Liver (tissue), 9 donors: Measurements from ENCODE around the gene CFAP126. TPM values are rescaled to one million over a fixed set of nuclear protein-coding genes. Genes with fewer than 3 reads are reported as not detected.
"Not testable (repeated sequence)": the region's sequence is repeated elsewhere in the genome, so short reads cannot be mapped to it uniquely, and the experiment has no call there.

Source experiments
- DNase-seq: peaks from one replicate; pipeline ENCODE4 v3.0.0-alpha.2; 2017; ENCODE audit warnings: low spot score
- H3K27ac ChIP-seq, 2 donors: one replicate each; pipeline ENCODE4 v1.7.0; 2013; ENCODE audit warnings: inconsistent platforms in 2 of 2, low read length in 2 of 2, control low read depth in 1 of 2, low read depth in 1 of 2, mild to moderate bottlenecking in 1 of 2
- H3K27me3 ChIP-seq, 4 donors: one replicate each; pipeline versions ENCODE4 v1.6.1 to v1.7.0; 2013; ENCODE audit warnings: low read length in 3 of 4, inconsistent platforms in 1 of 4, mild to moderate bottlenecking in 1 of 4, moderate library complexity in 1 of 4; ENCODE audit not compliant: control insufficient read depth in 4 of 4, insufficient read depth in 4 of 4
- H3K36me3 ChIP-seq, 4 donors: one replicate each; pipeline versions ENCODE4 v1.6.1 to v1.7.0; 2013; ENCODE audit warnings: low read length in 3 of 4, mild to moderate bottlenecking in 3 of 4, low read depth in 1 of 4, moderate library complexity in 1 of 4; ENCODE audit not compliant: control insufficient read depth in 4 of 4, insufficient read depth in 3 of 4
- H3K4me1 ChIP-seq, 4 donors: one replicate each; pipeline versions ENCODE4 v1.6.1 to v1.7.0; 2013; ENCODE audit warnings: low read length in 3 of 4, mild to moderate bottlenecking in 3 of 4, moderate library complexity in 1 of 4; ENCODE audit not compliant: control insufficient read depth in 4 of 4, insufficient read depth in 4 of 4
- H3K4me3 ChIP-seq, 3 donors: one replicate each; pipeline versions ENCODE4 v1.6.1 to v1.7.0; 2013; ENCODE audit warnings: low read length in 3 of 3, control low read depth in 1 of 3, low read depth in 1 of 3, mild to moderate bottlenecking in 1 of 3
- H3K9ac ChIP-seq, 2 donors: one replicate each; pipeline ENCODE4 v1.7.0; 2013; ENCODE audit warnings: low read length in 2 of 2, mild to moderate bottlenecking in 2 of 2, moderate library complexity in 2 of 2, control low read depth in 1 of 2, low read depth in 1 of 2
- H3K9me3 ChIP-seq, 4 donors: one replicate each; pipeline versions ENCODE4 v1.6.1 to v1.7.0; 2013; ENCODE audit warnings: low read length in 3 of 4; ENCODE audit not compliant: control insufficient read depth in 4 of 4
- ATF3 ChIP-seq: IDR thresholded peaks from 2 replicates; pipeline ENCODE4 v1.6.1; 2016; ENCODE audit warnings: antibody characterized with exemption
- CTCF ChIP-seq: fragments of 150-350 bp; IDR thresholded peaks from 2 replicates; pipeline ENCODE4 v1.5.1; 2017; ENCODE audit warnings: improper control_type of control experiment, low read depth, low read length; ENCODE audit not compliant: missing input control
- EGR1 ChIP-seq, 2 donors: IDR thresholded peaks; 2 replicates each; pipeline ENCODE4 v1.6.1; 2016 to 2018; ENCODE audit warnings: antibody characterized with exemption in 2 of 2, low read depth in 2 of 2
- FOXA1 ChIP-seq: IDR thresholded peaks from 2 replicates; pipeline ENCODE4 v1.6.1; 2016; ENCODE audit warnings: antibody characterized with exemption
- FOXA2 ChIP-seq: IDR thresholded peaks from 2 replicates; pipeline ENCODE4 v1.6.1; 2016; ENCODE audit warnings: antibody characterized with exemption
- GABPA ChIP-seq, 2 donors: IDR thresholded peaks in 1 of 2; conservative IDR thresholded peaks in 1 of 2; 2 replicates each; pipeline ENCODE4 v1.6.1; 2016; ENCODE audit warnings: antibody characterized with exemption in 2 of 2, mild to moderate bottlenecking in 1 of 2, moderate library complexity in 1 of 2
- HNF4A ChIP-seq, 2 donors: conservative IDR thresholded peaks; 2 replicates each; pipeline ENCODE4 v1.6.1; 2016; ENCODE audit warnings: antibody characterized with exemption in 2 of 2, mild to moderate bottlenecking in 2 of 2
- HNF4G ChIP-seq: IDR thresholded peaks from 2 replicates; pipeline ENCODE4 v1.6.1; 2016; ENCODE audit warnings: antibody characterized with exemption
- JUND ChIP-seq, 2 donors: IDR thresholded peaks; 2 replicates each; pipeline ENCODE4 v1.6.1; 2016; ENCODE audit warnings: antibody characterized with exemption in 2 of 2
- NR2F2 ChIP-seq: IDR thresholded peaks from 2 replicates; pipeline ENCODE4 v1.6.1; 2016; ENCODE audit warnings: antibody characterized with exemption
- RAD21 ChIP-seq, 2 donors: IDR thresholded peaks; 2 replicates each; pipeline ENCODE4 v1.6.1; 2016; ENCODE audit warnings: antibody characterized with exemption in 2 of 2, mild to moderate bottlenecking in 2 of 2
- RXRA ChIP-seq, 2 donors: IDR thresholded peaks; 2 replicates each; pipeline ENCODE4 v1.6.1; 2017 to 2018; ENCODE audit warnings: antibody characterized with exemption in 2 of 2, mild to moderate bottlenecking in 1 of 2
- SP1 ChIP-seq: IDR thresholded peaks from 2 replicates; pipeline ENCODE4 v1.6.1; 2018; ENCODE audit warnings: antibody characterized with exemption, mild to moderate bottlenecking
- TAF1 ChIP-seq: conservative IDR thresholded peaks from 2 replicates; pipeline ENCODE4 v1.6.1; 2016; ENCODE audit warnings: antibody characterized with exemption, mild to moderate bottlenecking
- YY1 ChIP-seq: IDR thresholded peaks from 2 replicates; pipeline ENCODE4 v1.6.1; 2016; ENCODE audit warnings: antibody characterized with exemption, mild to moderate bottlenecking
- ZBTB33 ChIP-seq: IDR thresholded peaks from 2 replicates; pipeline ENCODE4 v1.6.1; 2016; ENCODE audit warnings: antibody characterized with exemption
- WGBS: extraction: QIAGEN DNeasy Blood & Tissue Kit; methylation state at CpG from one replicate; pipeline ENCODE4 v1.1.7; 2013; 5-methylcytosine and 5-hydroxymethylcytosine counted together
- polyA plus RNA-seq, 2 donors: library from polyadenylated mRNA; stranded (reverse) in 1 of 2; unstranded in 1 of 2; fragments of 200-250 nt in 1 of 2; fragments of >200 nt in 1 of 2; fragmentation: Nextera tagmentation in 1 of 2; extraction: Ambion mirVana in 1 of 2; gene quantifications; one replicate each; pipeline versions ENCODE4 v1.2.1 to v1.2.3, GENCODE V29; 2013 to 2015
- total RNA-seq, 2 donors: library from RNA; depleted of rRNA; stranded (reverse); fragments of >200 nt; gene quantifications; one replicate each; pipeline ENCODE4 v1.2.3, GENCODE V29; 2014
- TF ChIP-seq, protein P1 (sequence below): IDR thresholded peaks from 2 replicates; pipeline ENCODE4 v1.6.1; 2016; ENCODE audit warnings: antibody characterized with exemption, mild to moderate bottlenecking
- donor health status: healthy.
- donor health status: healthy.
- donor health status: healthy.
- donor health status: healthy.
- donor health status: healthy.

CFAP126 gene
- total and polyA plus RNA-seq, 4 donors, result not detected

DNA sequence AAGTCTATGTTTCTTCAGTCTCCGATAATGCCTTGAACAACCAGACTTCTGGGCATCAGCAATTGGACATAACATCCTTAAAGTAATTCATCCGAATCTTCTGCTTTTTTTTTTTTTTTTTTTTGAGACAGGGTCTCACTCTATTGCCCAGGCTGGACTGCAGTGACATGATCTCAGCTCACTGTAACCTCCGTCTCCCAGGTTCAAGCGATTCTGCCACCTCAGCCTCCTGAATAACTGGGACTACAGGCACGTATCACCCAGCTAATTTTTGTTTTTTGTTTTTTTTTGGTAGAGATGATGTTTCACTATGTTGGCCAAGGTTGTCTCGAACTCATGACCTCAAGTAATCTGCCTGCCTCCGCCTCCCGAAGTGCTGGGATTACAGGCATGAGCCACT is 23.9 kb upstream of the CFAP126 start:
- Histone ChIP-seq H3K36me3 (no peaks in the 10 kb centered on the region), H3K27ac (no peak overlapping the region), H3K9ac (no peak overlapping the region), H3K9me3 (no peaks in the 10 kb centered on the region), H3K4me3 (no peak overlapping the region), H3K4me1 (peaks cover 0 to 8% (median 3%) of the 10 kb centered on the region in 4 donors), H3K27me3 (no peaks in the 10 kb centered on the region)
- 95% methylated on average over 8 of the region's 8 CpGs for WGBS
- no peak for DNase-seq
- no peak for TF ChIP-seq HNF4A (conservative IDR thresholded peaks at IDR 0.05)
- TF ChIP-seq TAF1, result no peak
- no peak for TF ChIP-seq EGR1 (IDR thresholded peaks at IDR 0.05; ENCODE audit: low read depth in 2 of 2)
- TF ChIP-seq CTCF, result no peak
- TF ChIP-seq JUND (IDR thresholded peaks at IDR 0.05), result no peak
- no peak for TF ChIP-seq HNF4G
- TF ChIP-seq ZBTB33, result no peak
- no peak for TF ChIP-seq NR2F2
- TF ChIP-seq RAD21 (IDR thresholded peaks at IDR 0.05), result no peak
- TF ChIP-seq, protein P1, sequence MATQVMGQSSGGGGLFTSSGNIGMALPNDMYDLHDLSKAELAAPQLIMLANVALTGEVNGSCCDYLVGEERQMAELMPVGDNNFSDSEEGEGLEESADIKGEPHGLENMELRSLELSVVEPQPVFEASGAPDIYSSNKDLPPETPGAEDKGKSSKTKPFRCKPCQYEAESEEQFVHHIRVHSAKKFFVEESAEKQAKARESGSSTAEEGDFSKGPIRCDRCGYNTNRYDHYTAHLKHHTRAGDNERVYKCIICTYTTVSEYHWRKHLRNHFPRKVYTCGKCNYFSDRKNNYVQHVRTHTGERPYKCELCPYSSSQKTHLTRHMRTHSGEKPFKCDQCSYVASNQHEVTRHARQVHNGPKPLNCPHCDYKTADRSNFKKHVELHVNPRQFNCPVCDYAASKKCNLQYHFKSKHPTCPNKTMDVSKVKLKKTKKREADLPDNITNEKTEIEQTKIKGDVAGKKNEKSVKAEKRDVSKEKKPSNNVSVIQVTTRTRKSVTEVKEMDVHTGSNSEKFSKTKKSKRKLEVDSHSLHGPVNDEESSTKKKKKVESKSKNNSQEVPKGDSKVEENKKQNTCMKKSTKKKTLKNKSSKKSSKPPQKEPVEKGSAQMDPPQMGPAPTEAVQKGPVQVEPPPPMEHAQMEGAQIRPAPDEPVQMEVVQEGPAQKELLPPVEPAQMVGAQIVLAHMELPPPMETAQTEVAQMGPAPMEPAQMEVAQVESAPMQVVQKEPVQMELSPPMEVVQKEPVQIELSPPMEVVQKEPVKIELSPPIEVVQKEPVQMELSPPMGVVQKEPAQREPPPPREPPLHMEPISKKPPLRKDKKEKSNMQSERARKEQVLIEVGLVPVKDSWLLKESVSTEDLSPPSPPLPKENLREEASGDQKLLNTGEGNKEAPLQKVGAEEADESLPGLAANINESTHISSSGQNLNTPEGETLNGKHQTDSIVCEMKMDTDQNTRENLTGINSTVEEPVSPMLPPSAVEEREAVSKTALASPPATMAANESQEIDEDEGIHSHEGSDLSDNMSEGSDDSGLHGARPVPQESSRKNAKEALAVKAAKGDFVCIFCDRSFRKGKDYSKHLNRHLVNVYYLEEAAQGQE, result no peak
- no peak for TF ChIP-seq ATF3
- no peak for TF ChIP-seq GABPA (IDR thresholded peaks at IDR 0.05 in 1 of 2, conservative IDR thresholded peaks at IDR 0.05 in 1 of 2)
- no peak for TF ChIP-seq SP1
- no peak for TF ChIP-seq FOXA1
- no peak for TF ChIP-seq FOXA2
- no peak for TF ChIP-seq RXRA (IDR thresholded peaks at IDR 0.05)
- no peak for TF ChIP-seq YY1

DNA sequence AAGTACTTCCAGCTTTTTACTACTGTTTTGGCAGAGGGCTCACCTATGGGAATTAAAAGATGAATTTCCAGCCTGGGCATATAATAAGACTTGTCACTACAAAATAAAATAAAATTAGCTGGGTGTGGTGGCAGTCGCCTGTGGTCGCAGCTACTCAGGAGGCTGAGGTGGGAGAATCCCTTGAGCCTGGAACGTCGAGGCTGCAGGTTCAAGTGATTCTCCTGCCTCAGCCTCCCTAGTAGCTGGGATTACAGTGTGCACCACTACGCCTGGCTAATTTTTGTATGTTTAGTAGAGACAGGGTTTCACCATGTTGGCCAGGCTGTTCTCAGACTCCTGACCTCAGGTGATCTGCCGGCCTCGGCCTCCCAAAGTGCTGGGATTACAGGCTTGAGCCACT is 23.5 kb upstream of the CFAP126 start:
- H3K27ac ChIP-seq, H3K9me3 ChIP-seq, H3K4me3 ChIP-seq, H3K27me3 ChIP-seq, DNase-seq, H3K4me1 ChIP-seq, H3K36me3 ChIP-seq, H3K9ac ChIP-seq: not testable (repeated sequence)
- 97% methylated on average over 7 of the region's 7 CpGs for WGBS
